Measurements from ENCODE around the gene LMX1A.

LMX1A gene

DNA sequence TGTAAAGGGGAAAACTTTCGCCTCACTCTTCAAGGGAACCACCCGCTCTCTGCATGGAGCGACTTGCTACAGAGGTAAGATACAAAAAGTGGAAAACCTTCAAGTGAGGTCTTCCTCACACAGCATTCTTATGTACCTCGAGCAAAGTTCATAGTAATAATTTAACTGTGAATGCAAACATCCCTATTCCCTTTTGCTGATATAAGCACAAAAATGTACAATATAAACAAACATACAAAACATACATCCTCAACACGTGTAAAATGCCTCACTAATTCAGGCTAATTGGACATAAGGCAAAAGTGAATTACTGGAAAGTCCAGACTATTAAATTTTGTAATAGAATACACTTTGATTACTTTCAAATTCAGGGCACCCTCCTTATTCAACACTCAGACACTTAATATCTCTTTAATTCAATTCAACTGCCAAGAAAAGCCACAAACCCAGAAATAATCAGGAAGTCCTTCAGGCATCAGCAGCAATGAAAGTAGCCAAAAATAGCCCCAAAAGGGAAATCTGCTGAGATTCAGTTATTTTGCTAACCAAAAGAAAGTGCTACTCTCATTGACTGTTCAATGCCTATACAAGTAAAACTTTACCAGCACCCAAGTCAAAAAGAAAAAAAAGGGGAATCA is 15.2 kb upstream of the LMX1A start:
- TF ChIP-seq EZH2 (optimal IDR thresholded peaks at IDR 0.05; ENCODE audit: low read depth, low read length) (no peak), EZH2phosphoT487 (IDR thresholded peaks at IDR 0.05; ENCODE audit: low read length) (no peak)
- TF ChIP-seq, protein P1, sequence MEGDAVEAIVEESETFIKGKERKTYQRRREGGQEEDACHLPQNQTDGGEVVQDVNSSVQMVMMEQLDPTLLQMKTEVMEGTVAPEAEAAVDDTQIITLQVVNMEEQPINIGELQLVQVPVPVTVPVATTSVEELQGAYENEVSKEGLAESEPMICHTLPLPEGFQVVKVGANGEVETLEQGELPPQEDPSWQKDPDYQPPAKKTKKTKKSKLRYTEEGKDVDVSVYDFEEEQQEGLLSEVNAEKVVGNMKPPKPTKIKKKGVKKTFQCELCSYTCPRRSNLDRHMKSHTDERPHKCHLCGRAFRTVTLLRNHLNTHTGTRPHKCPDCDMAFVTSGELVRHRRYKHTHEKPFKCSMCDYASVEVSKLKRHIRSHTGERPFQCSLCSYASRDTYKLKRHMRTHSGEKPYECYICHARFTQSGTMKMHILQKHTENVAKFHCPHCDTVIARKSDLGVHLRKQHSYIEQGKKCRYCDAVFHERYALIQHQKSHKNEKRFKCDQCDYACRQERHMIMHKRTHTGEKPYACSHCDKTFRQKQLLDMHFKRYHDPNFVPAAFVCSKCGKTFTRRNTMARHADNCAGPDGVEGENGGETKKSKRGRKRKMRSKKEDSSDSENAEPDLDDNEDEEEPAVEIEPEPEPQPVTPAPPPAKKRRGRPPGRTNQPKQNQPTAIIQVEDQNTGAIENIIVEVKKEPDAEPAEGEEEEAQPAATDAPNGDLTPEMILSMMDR (IDR thresholded peaks at IDR 0.05; ENCODE audit: low read length): no peak
- H3K9ac ChIP-seq (ENCODE audit: low read length): no peak overlapping the region
- no peak overlapping the region for H2AFZ ChIP-seq (ENCODE audit: low read length)
- H3K79me2 ChIP-seq (ENCODE audit: low read length): no peaks in the 10 kb centered on the region
- no peak overlapping the region for H3K27ac ChIP-seq (ENCODE audit: low read length)
- H3K36me3 ChIP-seq (replicated peaks; ENCODE audit: insufficient read depth, low read length): no peaks in the 10 kb centered on the region
- peaks cover 51% of the 10 kb centered on the region for H3K27me3 ChIP-seq (replicated peaks; ENCODE audit: insufficient read depth, low read length)
- H3K4me3 ChIP-seq (ENCODE audit: low read length): no peak overlapping the region
- no peaks in the 10 kb centered on the region for H3F3A ChIP-seq (ENCODE audit: insufficient read depth, low read length)
- H4K20me1 ChIP-seq (ENCODE audit: insufficient read depth, low read length): no peaks in the 10 kb centered on the region
- H3K4me2 ChIP-seq (ENCODE audit: low read depth, low read length): no peak overlapping the region
- peak; percentile 34 for DNase-seq
- H3K9me2 ChIP-seq (replicated peaks; ENCODE audit: insufficient read depth, low read length): no peaks in the 10 kb centered on the region
- H3K4me1 ChIP-seq (ENCODE audit: low read length): peaks cover 16% of the 10 kb centered on the region
- no peaks in the 10 kb centered on the region for H3K9me3 ChIP-seq (replicated peaks; ENCODE audit: insufficient read depth, low read length)

DNA sequence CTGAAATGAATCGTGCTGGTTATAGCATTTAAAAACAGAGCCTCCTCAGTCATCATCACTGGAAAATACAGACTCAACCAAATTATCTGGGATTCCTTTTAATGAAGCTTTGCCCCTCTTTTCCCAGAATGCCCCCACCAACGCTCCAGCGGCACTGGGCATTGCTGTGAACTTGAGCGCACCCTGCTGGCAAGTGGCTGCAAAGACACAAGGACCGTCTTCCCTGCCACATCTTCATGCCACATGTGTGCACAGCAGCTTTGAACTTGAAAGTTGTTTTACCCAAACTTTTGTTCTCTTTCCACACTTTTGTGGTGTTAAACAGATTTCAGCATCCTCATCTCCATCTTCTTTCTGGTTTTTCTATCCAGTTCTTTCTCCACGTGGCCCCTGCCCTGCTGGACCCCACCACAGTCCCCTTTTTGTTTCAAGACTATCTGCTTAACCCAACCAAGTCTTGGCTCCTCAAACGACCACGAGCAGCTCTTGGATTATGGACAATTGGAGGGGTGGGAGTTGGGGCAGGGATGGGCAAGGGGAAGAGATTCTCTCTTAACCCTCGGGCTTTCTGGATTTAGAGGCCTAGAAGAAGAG is 12.8 kb upstream of the LMX1A start:
- no peak overlapping the region for H2AFZ ChIP-seq (ENCODE audit: low read length)
- TF ChIP-seq, protein P1 (IDR thresholded peaks at IDR 0.05; ENCODE audit: low read length): peak; percentile 98
- TF ChIP-seq EZH2 (optimal IDR thresholded peaks at IDR 0.05; ENCODE audit: low read depth, low read length): no peak
- H3F3A ChIP-seq (ENCODE audit: insufficient read depth, low read length): no peaks in the 10 kb centered on the region
- H3K9me2 ChIP-seq (replicated peaks; ENCODE audit: insufficient read depth, low read length): no peaks in the 10 kb centered on the region
- H3K4me2 ChIP-seq (ENCODE audit: low read depth, low read length): no peak overlapping the region
- no peaks in the 10 kb centered on the region for H4K20me1 ChIP-seq (ENCODE audit: insufficient read depth, low read length)
- no peaks in the 10 kb centered on the region for H3K9me3 ChIP-seq (replicated peaks; ENCODE audit: insufficient read depth, low read length)
- no peak overlapping the region for H3K4me3 ChIP-seq (ENCODE audit: low read length)
- H3K9ac ChIP-seq (ENCODE audit: low read length): no peak overlapping the region
- no peaks in the 10 kb centered on the region for H3K36me3 ChIP-seq (replicated peaks; ENCODE audit: insufficient read depth, low read length)
- H3K4me1 ChIP-seq (ENCODE audit: low read length): peaks cover 16% of the 10 kb centered on the region
- H3K27ac ChIP-seq (ENCODE audit: low read length): no peak overlapping the region
- DNase-seq: peak; percentile 64
- no peaks in the 10 kb centered on the region for H3K79me2 ChIP-seq (ENCODE audit: low read length)
- peaks cover 27% of the 10 kb centered on the region for H3K27me3 ChIP-seq (replicated peaks; ENCODE audit: insufficient read depth, low read length)

DNA sequence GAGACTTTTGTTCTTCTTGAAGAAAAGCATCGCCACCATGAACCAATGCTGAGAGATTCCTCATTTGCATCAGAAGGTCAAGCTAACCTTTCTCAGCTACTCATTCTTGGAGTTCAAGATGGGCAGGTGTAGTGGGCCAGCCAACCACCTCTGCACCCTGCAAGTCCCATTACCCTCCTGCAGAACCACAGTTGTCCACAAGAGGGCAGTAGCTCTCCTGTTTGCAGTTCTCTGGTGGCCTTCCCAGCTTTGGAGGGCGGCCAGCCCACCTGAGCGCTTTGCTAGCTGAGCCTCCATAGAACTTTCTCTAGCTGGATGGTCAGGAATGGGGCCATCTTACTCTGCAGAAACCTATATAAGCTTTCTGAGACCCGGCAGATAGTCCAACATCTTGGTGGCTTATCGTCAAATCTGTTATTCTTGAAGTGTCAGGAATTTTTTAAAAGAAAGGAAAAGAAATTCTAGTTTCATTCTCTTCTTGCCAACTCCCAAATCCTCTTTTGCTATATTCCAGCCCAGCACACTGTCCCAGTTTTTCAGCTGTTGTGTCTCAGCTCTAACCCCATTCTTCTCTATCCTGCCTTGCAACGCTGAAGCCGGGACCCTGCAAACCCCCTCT is 11.0 kb upstream of the LMX1A start:
- no peaks in the 10 kb centered on the region for H3F3A ChIP-seq (ENCODE audit: insufficient read depth, low read length)
- no peaks in the 10 kb centered on the region for H3K9me2 ChIP-seq (replicated peaks; ENCODE audit: insufficient read depth, low read length)

More for the DNA sequence above, 11.0 kb upstream of the LMX1A start:
- no peak overlapping the region for H3K4me2 ChIP-seq (ENCODE audit: low read depth, low read length)
- H4K20me1 ChIP-seq (ENCODE audit: insufficient read depth, low read length): no peaks in the 10 kb centered on the region
- no peak overlapping the region for H3K4me3 ChIP-seq (ENCODE audit: low read length)
- no peaks in the 10 kb centered on the region for H3K36me3 ChIP-seq (replicated peaks; ENCODE audit: insufficient read depth, low read length)
- TF ChIP-seq, protein P1 (IDR thresholded peaks at IDR 0.05; ENCODE audit: low read length): peak; percentile 100
- TF ChIP-seq EZH2 (optimal IDR thresholded peaks at IDR 0.05; ENCODE audit: low read depth, low read length): no peak
- no peak overlapping the region for H3K27ac ChIP-seq (ENCODE audit: low read length)
- H3K79me2 ChIP-seq (ENCODE audit: low read length): no peaks in the 10 kb centered on the region
- H3K4me1 ChIP-seq (ENCODE audit: low read length): peaks cover 16% of the 10 kb centered on the region
- H3K27me3 ChIP-seq (replicated peaks; ENCODE audit: insufficient read depth, low read length): peaks cover 15% of the 10 kb centered on the region
- peak; percentile 81 for DNase-seq
- no peaks in the 10 kb centered on the region for H3K9me3 ChIP-seq (replicated peaks; ENCODE audit: insufficient read depth, low read length)
- H2AFZ ChIP-seq (ENCODE audit: low read length): no peak overlapping the region
- no peak overlapping the region for H3K9ac ChIP-seq (ENCODE audit: low read length)
